ELF-1 (cell line): ENCODE data around the gene DCST1.
"Not testable (repeated sequence)": the region's sequence is repeated elsewhere in the genome, so short reads cannot be mapped to it uniquely, and the experiment has no call there.

Source experiments
- DNase-seq: peaks from one replicate; pipeline ENCODE4 v3.0.0-alpha.2; 2016; ENCODE audit warnings: low read depth, low spot score

DCST1 gene, protein sequence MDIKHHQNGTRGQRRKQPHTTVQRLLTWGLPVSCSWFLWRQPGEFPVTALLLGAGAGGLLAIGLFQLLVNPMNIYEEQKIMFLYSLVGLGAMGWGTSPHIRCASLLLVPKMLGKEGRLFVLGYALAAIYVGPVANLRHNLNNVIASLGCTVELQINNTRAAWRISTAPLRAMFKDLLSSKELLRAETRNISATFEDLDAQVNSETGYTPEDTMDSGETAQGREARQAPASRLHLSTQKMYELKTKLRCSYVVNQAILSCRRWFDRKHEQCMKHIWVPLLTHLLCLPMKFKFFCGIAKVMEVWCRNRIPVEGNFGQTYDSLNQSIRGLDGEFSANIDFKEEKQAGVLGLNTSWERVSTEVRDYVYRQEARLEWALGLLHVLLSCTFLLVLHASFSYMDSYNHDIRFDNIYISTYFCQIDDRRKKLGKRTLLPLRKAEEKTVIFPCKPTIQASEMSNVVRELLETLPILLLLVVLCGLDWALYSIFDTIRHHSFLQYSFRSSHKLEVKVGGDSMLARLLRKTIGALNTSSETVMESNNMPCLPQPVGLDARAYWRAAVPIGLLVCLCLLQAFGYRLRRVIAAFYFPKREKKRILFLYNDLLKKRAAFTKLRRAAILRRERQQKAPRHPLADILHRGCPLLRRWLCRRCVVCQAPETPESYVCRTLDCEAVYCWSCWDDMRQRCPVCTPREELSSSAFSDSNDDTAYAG

DNA sequence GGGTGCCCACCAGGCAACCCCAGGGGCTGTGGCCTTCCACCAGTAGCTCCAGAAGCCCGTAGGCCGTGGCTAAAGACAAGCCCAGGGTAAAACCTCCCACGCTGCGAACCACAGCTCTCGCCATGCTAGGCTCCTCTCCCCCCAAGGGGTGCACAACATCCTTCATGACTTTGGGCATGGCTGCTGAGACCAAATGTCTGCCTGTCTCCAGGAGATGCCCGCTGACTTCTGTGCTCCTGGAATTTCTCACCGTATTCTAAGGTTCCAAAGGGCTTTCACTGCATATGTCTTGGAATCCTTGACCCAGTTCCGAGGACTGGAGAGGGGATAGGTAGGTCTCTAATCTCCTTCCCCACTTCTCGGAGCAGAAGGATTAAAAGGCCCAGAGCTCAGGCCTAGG is at the start of gene DCST1, which contains the start of gene DCST2:
Gene DCST1, plus strand, starts transcription at position 301 of the 400 bp plus-strand sequence. CDS start 213 bp downstream, outside the sequence.
Gene DCST2, minus strand, starts transcription at position 258 of the 400 bp plus-strand sequence. Its CDS starts 80 bp downstream, at position 178.
- no peak for DNase-seq

DNA sequence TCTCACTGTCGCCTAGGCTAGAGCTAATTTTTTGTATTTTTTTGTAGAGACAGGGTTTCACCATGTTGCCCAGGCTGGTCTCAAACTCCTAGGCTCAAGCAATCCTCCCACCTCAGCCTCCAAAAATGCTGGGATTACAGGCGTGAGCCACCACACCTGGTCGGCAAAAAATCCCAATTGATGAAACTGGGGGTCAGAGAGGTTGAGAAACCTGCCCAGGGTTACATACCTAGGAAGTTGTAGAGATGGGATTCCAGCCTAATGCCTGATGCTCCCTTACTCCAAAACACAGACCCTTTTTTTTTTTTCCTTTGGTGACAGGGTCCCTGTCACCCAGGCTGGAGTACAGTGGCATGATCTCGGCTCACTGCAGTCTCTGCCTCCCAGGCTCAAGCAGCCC is 46.9 kb upstream of the DCST1 start:
- DNase-seq, result not testable (repeated sequence)

DNA sequence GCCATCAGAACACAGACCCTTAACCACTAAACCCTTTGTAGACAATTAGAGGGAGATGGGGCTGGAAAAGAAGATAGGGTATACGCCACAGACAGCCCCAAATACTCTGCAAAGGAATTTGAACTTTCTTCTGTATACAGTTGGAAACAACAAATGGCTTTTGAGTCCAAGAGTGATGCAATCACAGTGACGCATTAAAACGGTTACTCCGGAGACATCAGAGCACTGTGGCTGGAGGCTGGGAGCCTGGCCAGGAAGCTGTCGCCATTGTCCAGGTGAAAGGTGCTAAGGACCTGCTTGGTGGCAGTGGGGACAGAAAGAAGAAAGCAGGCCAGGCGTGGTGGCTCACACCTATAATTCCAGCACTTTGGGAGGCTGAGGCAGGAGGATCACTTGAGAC is 46.3 kb upstream of the DCST1 start:
- no peak for DNase-seq

DNA sequence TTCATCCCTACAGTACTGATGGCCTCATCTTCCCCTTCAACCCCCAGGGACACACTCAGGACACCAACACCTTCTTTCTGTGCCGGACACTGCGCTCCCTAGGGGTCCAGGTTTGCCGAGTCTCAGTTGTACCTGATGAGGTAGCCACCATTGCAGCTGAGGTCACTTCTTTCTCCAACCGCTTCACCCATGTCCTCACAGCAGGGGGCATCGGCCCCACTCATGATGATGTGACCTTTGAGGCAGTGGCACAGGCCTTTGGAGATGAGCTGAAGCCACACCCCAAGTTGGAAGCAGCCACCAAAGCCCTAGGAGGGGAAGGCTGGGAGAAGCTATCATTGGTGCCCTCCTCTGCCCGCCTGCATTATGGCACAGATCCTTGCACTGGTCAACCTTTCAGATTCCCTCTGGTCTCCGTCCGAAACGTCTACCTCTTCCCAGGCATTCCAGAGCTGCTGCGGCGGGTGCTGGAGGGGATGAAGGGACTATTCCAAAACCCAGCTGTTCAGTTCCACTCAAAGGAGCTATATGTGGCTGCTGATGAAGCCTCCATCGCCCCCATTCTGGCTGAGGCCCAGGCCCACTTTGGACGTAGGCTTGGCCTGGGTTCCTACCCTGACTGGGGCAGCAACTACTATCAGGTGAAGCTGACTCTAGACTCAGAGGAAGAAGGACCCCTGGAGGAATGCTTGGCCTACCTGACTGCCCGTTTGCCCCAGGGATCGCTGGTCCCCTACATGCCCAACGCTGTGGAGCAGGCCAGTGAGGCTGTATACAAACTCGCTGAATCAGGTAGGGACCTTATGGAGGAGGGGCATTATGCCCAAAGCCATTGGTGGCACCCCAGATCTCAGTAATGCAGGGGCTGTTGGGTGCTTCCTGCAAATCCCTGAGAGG is 45.3 kb upstream of the DCST1 start:
- no peak for DNase-seq

DNA sequence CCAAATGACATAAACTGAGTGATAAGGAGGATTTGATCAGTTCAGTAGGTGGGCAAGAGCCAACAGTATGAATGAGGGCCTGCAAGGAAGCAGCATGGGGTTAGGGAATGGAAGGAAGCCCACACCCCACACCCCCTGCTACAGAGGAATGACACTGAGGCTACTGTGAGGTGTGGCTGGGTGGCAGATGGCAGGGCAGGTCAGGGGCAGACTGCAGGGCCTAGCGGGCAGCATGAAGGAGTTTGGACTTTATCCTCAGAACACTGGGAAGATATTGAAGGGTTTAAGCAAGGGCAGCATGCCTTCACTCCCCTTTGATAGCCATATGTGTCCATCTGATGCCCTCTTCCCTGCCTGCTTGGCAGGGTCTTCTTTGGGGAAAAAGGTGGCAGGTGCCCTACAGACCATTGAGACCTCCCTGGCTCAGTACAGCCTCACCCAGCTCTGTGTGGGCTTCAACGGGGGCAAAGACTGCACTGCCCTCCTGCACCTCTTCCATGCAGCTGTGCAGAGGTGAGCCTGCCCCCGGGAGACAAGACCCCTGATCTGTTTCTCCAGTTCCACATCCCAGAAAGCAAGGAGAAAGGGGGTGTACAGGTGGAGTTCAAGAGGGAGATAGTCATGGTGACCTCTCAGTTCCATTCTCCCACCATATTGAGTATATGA is 44.3 kb upstream of the DCST1 start:
- DNase-seq, result no peak

DNA sequence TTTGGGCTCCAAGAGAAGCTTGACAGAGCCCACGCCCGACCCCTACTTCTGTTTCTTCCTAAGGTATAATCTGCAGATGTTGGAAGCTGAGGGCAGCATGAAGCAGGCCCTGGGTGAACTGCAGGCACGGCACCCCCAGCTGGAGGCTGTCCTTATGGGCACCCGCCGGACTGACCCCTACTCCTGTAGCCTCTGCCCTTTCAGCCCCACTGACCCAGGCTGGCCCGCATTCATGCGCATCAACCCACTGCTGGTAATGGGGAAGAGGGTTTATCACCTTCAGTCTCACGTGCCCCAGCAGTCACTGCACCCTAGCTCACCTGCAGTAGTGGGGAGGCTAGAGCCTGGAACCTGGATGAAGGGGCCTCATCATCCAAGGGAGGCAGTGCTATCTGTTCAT is 43.3 kb upstream of the DCST1 start:
- DNase-seq, result no peak

DNA sequence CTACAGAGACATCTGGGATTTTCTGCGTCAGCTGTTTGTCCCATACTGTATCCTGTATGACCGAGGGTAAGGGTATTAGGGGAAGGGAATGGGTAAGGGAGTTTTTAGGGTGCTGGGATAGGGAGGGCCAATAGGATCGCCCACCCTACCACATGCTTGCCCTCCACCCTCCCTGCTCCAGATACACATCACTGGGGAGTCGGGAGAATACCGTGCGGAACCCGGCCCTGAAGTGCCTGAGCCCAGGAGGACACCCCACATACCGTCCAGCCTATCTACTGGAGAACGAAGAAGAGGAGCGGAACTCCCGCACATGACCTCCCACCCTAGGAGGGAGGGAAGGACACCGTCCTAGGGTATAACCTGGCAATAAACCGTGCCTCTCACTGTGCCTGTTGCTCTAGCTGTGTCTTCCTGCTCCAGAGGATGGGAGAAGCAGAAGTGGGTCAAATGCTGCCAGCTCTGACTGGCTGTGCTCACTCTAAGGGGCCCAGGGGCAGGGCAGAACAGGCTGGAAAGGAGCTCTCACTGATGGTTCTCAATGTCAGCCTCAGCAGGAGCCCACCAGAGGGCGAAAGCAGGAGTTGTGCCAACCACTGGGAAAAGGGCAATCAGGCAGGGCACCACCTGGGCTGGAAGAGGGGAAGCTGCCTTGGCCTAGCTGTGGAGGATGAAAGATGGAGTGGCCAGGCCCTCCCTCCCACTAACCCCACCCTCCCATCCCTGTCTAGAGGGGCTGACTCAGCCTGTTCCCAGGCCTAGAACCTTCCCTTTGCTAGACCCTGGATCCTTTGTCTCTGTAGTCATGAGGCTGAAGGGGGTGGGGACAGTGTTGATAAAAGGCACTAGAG is 40.7 kb upstream of the DCST1 start:
- DNase-seq, result peak; percentile 52

DNA sequence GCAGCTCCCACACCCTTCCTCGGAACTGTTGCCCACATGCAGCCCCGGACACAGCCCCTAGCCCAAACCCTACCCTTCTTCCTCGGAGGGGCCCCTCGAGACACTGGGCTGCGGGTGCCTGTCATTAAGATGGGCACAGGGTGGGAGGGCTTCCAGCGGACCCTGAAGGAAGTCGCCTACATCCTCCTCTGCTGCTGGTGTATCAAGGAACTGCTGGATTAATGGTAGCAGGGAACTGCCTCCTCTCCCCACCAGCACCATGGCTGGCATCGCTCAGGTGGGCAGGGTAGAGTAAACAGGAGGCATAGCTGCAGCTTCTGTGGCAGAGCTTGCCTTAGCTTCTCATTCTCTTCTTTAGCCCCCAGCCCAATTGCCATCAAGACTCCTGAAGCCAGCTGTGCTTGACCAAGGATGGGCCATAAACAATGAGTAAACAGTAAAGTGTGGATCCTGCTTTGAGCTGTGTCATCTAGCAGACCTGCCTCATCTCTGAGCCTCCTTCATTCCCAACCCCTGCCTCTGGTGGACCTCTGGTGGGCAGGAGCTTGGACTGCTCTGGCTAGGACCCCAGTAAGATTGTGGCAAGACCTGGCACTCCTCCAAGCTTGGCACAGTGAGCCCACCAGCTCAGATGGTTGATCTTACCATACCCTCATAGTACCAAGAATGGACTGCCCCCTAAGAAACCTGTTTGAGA is 39.9 kb upstream of the DCST1 start, which contains the start of gene LENEP:
Gene LENEP, plus strand, starts transcription at position 15 of the 697 bp plus-strand sequence. Its CDS starts 22 bp downstream, at position 37.
- DNase-seq, result no peak

DNA sequence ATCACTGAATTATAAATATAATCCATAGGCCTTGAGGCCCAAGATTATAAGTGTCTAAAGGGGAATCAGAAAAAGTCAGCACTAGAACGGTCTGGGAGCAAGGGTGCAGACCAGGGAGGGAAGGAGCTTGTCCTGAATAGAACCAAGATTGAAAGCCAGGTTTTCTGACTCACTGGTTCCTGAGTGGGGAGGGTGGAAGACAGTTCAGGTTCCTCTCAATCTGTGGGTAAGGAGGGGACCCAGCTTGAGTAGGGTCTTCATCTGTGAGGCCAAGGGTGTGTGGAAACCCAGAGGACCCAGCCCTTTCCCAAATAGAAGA is 39.4 kb upstream of the DCST1 start:
- DNase-seq, result no peak

DNA sequence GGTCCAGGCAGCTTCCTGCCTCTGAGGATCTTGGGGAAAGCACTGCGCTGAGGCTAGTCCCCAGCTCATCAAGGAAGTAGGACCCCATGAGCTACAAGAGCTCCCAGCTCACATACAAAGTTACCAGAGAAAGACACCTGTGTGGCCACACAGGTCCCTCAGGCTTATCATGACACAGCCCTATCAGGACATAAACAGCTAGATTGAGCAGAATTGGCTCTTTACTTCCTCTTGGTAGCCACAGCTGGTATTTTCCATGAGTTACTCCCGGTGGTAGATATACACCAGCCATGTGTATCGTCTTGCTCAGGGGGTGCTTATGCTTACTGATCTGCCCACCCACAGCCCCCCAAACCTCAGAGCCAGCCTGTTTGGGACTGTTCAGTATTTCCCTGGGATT is 39.0 kb upstream of the DCST1 start:
- DNase-seq, result no peak

DNA sequence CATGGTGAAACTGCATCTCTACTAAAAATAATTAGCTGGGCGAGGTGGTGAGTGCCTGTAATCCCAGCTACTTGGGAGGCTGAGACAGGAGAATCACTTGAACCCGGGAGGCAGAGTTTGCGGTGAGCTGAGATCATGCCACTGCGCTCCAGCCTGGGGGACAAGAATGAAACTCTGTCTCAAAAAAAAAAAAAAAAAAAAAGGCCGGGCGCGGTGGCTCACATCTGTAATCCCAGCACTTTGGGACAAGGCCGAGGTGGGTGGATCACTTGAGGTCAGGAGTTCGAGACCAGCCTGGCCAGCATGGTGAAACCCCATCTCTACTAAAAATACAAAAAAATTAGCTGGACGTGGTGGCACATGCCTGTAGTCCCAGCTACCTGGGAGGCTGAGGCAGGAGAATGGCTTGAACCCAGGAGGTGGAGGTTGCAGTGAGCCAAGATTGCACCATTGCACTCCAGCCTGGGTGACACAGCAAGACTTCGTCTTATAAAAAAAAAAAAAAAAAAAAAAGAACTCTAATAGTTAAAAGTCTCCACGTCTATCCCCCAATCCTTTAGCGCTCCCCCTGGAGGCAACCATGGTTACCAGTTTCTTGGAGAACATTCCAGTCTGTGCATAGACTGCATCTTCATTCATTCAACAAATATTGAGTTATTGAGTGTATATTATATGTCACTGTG is 38.2 kb upstream of the DCST1 start:
- DNase-seq, result not testable (repeated sequence)

DNA sequence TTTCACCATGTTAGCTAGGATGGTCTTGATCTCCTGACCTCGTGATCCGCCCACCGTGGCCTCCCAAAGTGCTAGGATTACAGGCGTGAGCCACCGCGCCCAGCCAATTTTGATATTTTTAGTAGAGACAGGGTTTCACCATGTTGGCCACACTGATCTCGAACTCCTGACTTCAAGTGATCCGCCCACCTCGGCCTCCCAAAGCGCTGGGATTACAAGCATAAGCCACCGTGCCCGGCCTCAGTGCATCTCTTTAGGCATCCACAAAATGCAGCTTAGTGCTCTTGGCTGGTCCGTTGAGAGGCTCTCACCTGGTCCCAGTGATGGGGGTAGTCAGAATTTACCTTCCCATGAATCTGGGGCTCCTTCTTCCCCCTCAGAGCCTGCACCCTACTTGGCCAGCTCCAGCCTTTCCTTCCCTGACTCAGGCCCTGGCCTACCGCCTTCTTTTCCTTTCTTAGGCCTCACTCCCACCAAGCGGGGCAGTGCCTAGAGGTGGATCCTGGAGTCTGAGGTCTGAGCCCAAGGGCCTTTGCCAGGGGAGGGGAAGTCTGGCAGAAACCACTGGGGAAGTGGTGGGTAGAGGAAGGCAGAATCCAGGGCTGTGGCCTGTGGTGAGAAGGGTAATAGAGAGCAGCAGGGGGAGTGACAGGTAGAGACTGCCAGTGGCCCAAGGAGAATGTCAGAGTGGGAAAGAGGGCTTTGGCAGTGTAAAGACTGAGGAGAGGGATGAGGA is 36.5 kb upstream of the DCST1 start:
- no peak for DNase-seq

DNA sequence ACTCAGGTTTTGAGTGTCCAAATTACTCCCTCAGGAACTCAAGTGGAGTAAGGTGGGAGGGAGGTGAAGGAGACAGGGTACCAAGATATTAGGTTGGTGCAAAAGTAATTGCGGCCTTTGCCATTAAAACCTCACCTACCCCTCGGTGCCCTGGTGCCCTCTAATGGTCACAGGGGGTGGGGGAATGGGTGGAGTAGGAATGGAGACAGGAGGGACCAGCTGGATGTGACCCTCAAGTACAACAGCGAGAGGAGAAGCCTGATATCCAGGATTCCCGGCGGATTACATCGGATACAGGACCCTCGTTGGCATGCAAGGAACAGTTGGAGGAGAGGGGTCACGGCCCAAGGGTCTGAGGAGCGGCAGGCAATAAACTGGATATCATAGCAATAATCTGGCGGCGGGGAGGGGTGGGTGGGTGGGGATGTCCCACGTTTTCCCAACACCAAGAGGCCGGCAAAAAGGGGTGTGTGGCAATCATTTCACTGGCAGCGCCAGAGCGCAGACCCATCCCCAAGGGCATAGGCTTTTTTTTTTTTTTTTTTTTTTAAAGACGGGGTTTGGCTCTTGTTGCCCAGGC is 35.3 kb upstream of the DCST1 start:
- DNase-seq, result no peak

DNA sequence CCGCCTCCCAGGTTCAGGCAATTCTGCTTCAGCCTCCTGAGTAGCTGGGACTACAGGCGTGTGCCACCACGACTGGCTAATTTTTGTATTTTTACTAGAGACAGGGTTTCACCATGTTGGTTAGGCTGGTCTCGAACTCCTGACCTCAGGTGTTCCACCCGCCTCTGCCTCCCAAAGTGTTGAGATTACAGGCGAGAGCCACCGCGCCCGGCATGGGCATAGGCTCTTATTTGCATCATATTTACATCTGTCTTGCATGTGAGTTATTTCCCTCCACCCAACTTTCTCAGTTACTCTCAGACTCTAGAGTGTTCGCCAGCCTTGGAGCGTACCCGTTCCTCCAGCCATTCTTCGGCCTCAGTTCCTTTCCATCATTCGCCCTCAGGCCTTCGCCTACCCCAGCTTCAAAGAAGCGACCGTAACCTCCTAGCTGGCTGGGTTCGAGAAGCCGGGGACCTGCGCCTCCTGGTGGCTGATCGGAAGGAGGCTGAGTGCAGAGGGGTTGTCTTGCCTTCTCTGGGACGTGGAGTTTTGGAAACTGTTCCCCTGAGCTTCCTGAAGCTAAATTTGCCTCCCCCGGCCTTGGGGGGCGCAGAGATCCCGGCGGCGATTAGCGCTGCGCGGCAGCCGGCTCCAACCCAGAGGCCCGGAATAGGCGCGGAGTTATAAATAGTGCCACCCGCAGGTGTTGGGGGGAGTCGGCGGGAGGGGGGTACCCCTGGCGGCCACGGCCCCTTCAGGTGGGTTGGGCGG is 34.6 kb upstream of the DCST1 start:
- peak; percentile 94 for DNase-seq

DNA sequence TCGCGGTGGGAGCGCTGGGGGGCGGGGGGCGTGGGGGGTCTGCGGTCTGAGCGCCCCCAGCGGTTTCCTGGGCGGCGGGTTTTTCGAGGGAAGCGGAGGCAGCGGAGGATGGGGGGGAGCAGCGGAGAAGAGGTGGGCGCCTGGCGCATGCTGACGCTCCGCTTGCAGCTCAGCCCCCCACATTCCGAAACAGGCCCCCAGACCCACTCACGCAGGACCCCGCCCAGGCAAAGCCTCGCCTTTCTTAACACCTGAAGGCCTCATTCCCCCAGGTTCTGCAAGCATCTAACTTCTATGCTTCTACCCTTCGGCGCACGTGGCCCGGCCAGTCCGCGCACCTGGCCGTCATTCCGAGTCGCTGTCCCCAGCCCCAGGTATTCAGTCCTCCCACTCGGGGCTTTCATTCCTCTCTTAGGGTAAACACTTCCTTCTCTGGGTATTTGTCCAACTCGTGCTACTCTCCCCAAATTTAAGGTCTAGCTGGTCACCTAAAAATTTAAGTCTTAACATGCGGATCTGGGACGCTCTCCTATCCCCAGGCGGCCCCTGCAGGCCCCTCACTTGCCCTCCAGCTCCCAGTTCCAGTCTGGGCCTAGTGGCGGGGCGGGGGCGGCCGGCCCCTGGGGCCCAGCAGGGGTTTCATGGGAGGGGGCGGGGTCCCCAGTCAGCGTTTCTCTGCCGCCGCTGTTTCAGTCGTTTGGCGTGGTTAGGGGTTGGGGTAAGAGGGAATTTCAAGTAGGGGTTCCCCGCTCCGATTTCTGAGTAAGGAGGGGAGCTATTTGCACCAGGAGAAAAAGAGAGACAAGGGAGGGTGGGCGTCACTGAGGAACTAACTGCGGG is 33.8 kb upstream of the DCST1 start:
- DNase-seq, result peak; percentile 83

DNA sequence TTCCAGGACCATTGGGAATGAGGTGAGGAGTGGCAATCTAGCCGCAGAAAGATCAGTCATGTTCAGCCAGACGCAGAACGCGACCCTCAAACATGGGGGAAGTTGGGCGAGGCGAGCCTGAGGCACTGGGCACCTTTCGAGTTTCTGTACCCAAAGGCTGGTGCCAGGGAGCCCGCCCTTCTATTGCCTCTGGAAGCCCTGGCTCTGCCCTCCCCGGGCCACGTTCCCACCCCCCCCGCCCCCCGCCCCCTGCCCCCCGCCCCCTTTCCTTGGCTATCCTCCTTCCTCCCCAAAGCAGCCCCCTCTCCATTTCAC is 33.3 kb upstream of the DCST1 start:
- DNase-seq, result peak; percentile 60
